Cardiac muscle cell (in vitro differentiated cells and primary cell): ENCODE results near the gene NANOS3. TPM values are rescaled to one million over a fixed set of nuclear protein-coding genes. Genes with fewer than 3 reads are reported as not detected.

Source experiments
- DNase-seq, 2 donors: peaks; one replicate each; pipeline versions ENCODE4 v3.0.0 to v3.0.0-alpha.2; 2010 to 2017; ENCODE audit warnings: low read depth in 1 of 2, low spot score in 1 of 2
- H3K27ac ChIP-seq: fragments of 200-600 bp; sonication (generic); 2 replicates; pipeline ENCODE4 v1.5.1; 2016
- H3K27me3 ChIP-seq: fragments of 200-600 bp; sonication (generic); 2 replicates; pipeline ENCODE4 v1.6.0; 2016; ENCODE audit warnings: control low read depth
- H3K36me3 ChIP-seq: fragments of 200-600 bp; sonication (generic); 2 replicates; pipeline ENCODE4 v1.5.1; 2016; ENCODE audit warnings: control low read depth
- H3K4me1 ChIP-seq: fragments of 200-600 bp; sonication (generic); 2 replicates; pipeline ENCODE4 v1.8.1; 2017; ENCODE audit warnings: low read depth, mild to moderate bottlenecking, mixed run types
- H3K4me3 ChIP-seq: fragments of 200-600 bp; sonication (generic); 2 replicates; pipeline ENCODE4 v1.5.1; 2016; ENCODE audit warnings: mild to moderate bottlenecking
- H3K9me3 ChIP-seq: fragments of 200-600 bp; sonication (generic); 2 replicates; pipeline ENCODE4 v1.5.1; 2017; ENCODE audit warnings: low read depth, mild to moderate bottlenecking, control low read depth
- CTCF ChIP-seq: IDR thresholded peaks from 2 replicates; pipeline ENCODE4 v1.5.1; 2012; ENCODE audit warnings: low read depth, mild to moderate bottlenecking, low read length
- polyA plus RNA-seq: library from polyadenylated mRNA; unstranded; fragments of >200 nt; fragmentation: Nextera tagmentation; extraction: Ambion mirVana; gene quantifications from 2 replicates; pipeline ENCODE4 v1.2.1, GENCODE V29; 2016
- total RNA-seq: library from RNA; depleted of rRNA; stranded (reverse); fragments of >200 nt; gene quantifications from 2 replicates; pipeline ENCODE4 v1.2.3, GENCODE V29; 2016

NANOS3 gene
- total and polyA plus RNA-seq, 2 experiments from 2014 or later, result 0.86 to 2.0 TPM

- TF ChIP-seq CTCF, result peak; percentile 98
- no peaks in the 10 kb centered on the region for H3K36me3 ChIP-seq
- H3K27me3 ChIP-seq, result no peaks in the 10 kb centered on the region
- no peak overlapping the region for H3K27ac ChIP-seq
- H3K4me3 ChIP-seq, result no peak overlapping the region
- H3K4me1 ChIP-seq, result peaks cover 19% of the 10 kb centered on the region
- DNase-seq, result peak; percentile 96 to 97
- no peaks in the 10 kb centered on the region for H3K9me3 ChIP-seq
Measured at GRCh38 chr19:13880059-13881043, 3.4 kb downstream of the NANOS3 start.

GRCh38 chr19:13881251-13881691 lies 4.3 kb downstream of the NANOS3 start:
- peak overlapping the region; percentile 70 for H3K27ac ChIP-seq
- H3K9me3 ChIP-seq, result no peaks in the 10 kb centered on the region
- H3K27me3 ChIP-seq, result no peaks in the 10 kb centered on the region
- peaks cover 19% of the 10 kb centered on the region for H3K4me1 ChIP-seq
- H3K36me3 ChIP-seq, result no peaks in the 10 kb centered on the region
- no peak for TF ChIP-seq CTCF
- no peak overlapping the region for H3K4me3 ChIP-seq
- DNase-seq, result peak; percentile 32 to 44

GRCh38 chr19:13881692-13882418 lies 4.9 kb downstream of the NANOS3 start:
- TF ChIP-seq CTCF, result no peak
- Histone ChIP-seq H3K27me3 (no peaks in the 10 kb centered on the region), H3K4me3 (no peak overlapping the region), H3K27ac (peak overlapping the region; percentile 70), H3K36me3 (no peaks in the 10 kb centered on the region), H3K4me1 (peaks cover 19% of the 10 kb centered on the region), H3K9me3 (no peaks in the 10 kb centered on the region)
- peak in 1 of 2 donors; percentile 67 for DNase-seq

- Histone ChIP-seq H3K27ac (no peak overlapping the region), H3K4me3 (no peak overlapping the region), H3K36me3 (no peaks in the 10 kb centered on the region), H3K9me3 (no peaks in the 10 kb centered on the region), H3K27me3 (no peaks in the 10 kb centered on the region), H3K4me1 (peaks cover 19% of the 10 kb centered on the region)
- DNase-seq, result no peak
- TF ChIP-seq CTCF, result no peak
Measured at GRCh38 chr19:13882419-13882795, 5.5 kb downstream of the NANOS3 start.

GRCh38 chr19:13882836-13883235 lies 5.9 kb downstream of the NANOS3 start:
- no peaks in the 10 kb centered on the region for H3K9me3 ChIP-seq
- no peak for TF ChIP-seq CTCF
- H3K27ac ChIP-seq, result no peak overlapping the region
- no peak for DNase-seq
- H3K4me3 ChIP-seq, result no peak overlapping the region
- no peaks in the 10 kb centered on the region for H3K36me3 ChIP-seq
- peaks cover 19% of the 10 kb centered on the region for H3K4me1 ChIP-seq
- H3K27me3 ChIP-seq, result no peaks in the 10 kb centered on the region
